GM12864 (cell line): ENCODE data around the gene RASSF8.

ENCODE experiments used
- DNase-seq: peaks from one replicate; pipeline ENCODE4 v3.0.0-alpha.2; 2011; ENCODE audit warnings: low read depth
- H3K4me3 ChIP-seq: 2 replicates; pipeline ENCODE4 v1.5.1; 2011; ENCODE audit warnings: mild to moderate bottlenecking, low read depth, low read length, control low read depth
- TF ChIP-seq, protein P1 (sequence below): IDR thresholded peaks from 2 replicates; pipeline ENCODE4 v1.5.1; 2011; ENCODE audit warnings: low read depth, mild to moderate bottlenecking, moderate library complexity, low read length, control low read depth, inconsistent platforms; ENCODE audit errors: missing control alignments

The RASSF8 gene

GRCh38 chr12:26126340-26127284 is 168.1 kb downstream of the RASSF8 start:
- TF ChIP-seq, protein P1, sequence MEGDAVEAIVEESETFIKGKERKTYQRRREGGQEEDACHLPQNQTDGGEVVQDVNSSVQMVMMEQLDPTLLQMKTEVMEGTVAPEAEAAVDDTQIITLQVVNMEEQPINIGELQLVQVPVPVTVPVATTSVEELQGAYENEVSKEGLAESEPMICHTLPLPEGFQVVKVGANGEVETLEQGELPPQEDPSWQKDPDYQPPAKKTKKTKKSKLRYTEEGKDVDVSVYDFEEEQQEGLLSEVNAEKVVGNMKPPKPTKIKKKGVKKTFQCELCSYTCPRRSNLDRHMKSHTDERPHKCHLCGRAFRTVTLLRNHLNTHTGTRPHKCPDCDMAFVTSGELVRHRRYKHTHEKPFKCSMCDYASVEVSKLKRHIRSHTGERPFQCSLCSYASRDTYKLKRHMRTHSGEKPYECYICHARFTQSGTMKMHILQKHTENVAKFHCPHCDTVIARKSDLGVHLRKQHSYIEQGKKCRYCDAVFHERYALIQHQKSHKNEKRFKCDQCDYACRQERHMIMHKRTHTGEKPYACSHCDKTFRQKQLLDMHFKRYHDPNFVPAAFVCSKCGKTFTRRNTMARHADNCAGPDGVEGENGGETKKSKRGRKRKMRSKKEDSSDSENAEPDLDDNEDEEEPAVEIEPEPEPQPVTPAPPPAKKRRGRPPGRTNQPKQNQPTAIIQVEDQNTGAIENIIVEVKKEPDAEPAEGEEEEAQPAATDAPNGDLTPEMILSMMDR, result no peak
- no peak for DNase-seq
- H3K4me3 ChIP-seq, result peak overlapping the region; percentile 58

GRCh38 chr12:26127404-26127803 is 168.9 kb downstream of the RASSF8 start:
- DNase-seq, result no peak
- no peak overlapping the region for H3K4me3 ChIP-seq
- TF ChIP-seq, protein P1, result no peak

DNA sequence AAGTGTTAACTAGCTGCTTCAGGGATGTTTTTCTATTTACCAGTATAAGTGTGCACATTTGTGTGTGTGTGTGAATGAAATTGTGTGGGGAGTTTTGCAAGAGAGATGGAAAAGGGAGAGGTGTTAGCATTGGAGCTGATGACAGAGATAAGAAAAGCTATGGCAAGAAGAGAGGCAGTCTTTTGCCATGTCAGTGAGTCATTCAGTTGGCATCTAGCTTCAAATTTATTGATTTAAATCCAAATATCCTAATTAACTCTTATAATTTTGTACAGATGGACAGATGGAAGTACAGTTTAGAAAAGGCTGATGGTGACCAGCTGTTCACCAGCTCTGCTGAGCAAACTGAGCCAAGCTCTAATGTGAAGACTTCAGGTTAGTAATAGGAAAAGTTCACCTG is 169.7 kb downstream of the RASSF8 start:
- H3K4me3 ChIP-seq, result no peak overlapping the region
- no peak for DNase-seq
- TF ChIP-seq, protein P1, result no peak
